ENCODE data around the gene TNS1. TPM values are rescaled to one million over a fixed set of nuclear protein-coding genes. Genes with fewer than 3 reads are reported as not detected.
"Not testable (repeated sequence)": the region's sequence is repeated elsewhere in the genome, so short reads cannot be mapped to it uniquely, and the experiment has no call there.

Gene TNS1
- 100 to 1,000 TPM in 1 of 2 donors, 10 to 100 TPM in 1; 20.6 to 164 TPM for total RNA-seq

- DNase-seq = no peak
- Histone ChIP-seq H3K4me1 (no peaks in the 10 kb centered on the region), H3K9ac (ENCODE audit: low read depth in 2 of 2, low read length in 2 of 2) (peak within 1 kb of the TSS in 1 of 2 donors; percentile 24), H3K36me3 (no peaks in the 10 kb centered on the region), H3K27ac (peak within 1 kb of the TSS; percentile 42), H3K9me3 (no peaks in the 10 kb centered on the region), H3K4me3 (peak within 1 kb of the TSS; percentile 20), H3K27me3 (no peaks in the 10 kb centered on the region)
- intact Hi-C loops (cut with DNase I) = no loop called here
- no peak for TF ChIP-seq CTCF (IDR thresholded peaks at IDR 0.05)
Observed at GRCh38 chr2:218002845-218003180, at the start of gene TNS1. Gene TNS1, minus strand, starts transcription at chr2:218002995. Its CDS starts 123 bp downstream, at chr2:218002872.

GRCh38 chr2:218051903-218052302 is 49.1 kb upstream of the TNS1 start:
- H3K27ac ChIP-seq = no peak overlapping the region
- H3K4me1 ChIP-seq = no peaks in the 10 kb centered on the region
- H3K36me3 ChIP-seq = no peaks in the 10 kb centered on the region
- no peak overlapping the region for H3K9ac ChIP-seq (ENCODE audit: low read depth in 2 of 2, low read length in 2 of 2)
- H3K4me3 ChIP-seq = no peak overlapping the region
- no peak for TF ChIP-seq CTCF (IDR thresholded peaks at IDR 0.05)
- no peak for DNase-seq
- intact Hi-C loops (cut with DNase I) = no loop called here
- no peaks in the 10 kb centered on the region for H3K9me3 ChIP-seq
- no peaks in the 10 kb centered on the region for H3K27me3 ChIP-seq

DNA sequence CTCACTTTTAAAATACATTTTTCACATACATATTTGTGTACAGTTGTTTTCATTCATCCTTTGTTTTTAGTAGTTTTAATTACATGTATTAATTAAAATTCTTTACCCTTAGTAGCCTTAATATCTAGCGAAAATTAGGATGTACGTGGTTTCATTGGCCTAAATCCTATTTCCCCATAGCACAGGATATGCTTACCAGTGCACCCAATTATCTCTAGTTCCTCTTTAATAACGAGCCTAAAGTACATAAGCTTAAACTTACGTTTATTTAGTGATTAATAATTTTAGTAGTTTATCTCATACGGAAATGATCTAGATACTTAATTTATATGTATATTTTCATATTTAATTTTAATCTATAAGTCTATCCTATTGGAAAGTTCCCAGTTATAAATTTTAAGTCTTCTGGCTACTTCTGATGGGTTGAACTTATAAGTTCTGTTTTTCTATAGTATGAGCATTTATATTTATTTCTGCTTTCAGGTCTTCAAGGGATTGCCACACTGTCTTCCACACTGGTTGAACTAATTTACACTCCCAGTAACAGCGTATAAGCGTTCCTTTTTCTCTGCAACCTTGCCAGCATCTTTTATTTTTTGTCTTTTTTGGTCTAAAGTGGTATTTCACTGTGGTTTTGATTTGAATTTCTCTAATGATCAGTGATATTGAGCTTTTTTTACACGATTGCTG is 44.9 kb upstream of the TNS1 start:
- Histone ChIP-seq H3K27me3 (no peaks in the 10 kb centered on the region), H3K4me1 (no peaks in the 10 kb centered on the region), H3K27ac (no peak overlapping the region), H3K36me3 (no peaks in the 10 kb centered on the region), H3K9ac (ENCODE audit: low read depth in 2 of 2, low read length in 2 of 2) (no peak overlapping the region), H3K4me3 (no peak overlapping the region), H3K9me3 (no peaks in the 10 kb centered on the region)
- TF ChIP-seq CTCF (IDR thresholded peaks at IDR 0.05) = no peak
- DNase-seq = no peak
- intact Hi-C loops (cut with DNase I) = no loop called here

DNA sequence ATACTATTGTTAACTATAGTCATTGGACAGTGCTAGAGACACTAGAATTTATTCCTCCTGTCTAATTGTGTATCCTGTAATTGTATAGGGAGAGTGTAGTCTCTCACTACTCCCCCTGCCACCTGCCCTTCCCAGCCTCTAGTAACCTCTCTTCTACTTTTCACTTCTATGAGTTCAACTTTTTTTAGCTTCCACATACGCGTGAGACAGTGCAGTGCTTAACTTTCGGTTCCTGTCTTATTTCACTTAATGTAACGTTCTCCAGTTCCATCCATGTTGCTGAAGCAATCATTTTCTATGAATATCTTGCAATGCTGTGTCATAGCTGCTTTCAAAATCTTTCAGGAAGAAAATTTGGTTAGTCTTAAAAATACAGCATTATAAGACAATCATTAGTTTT is 43.4 kb upstream of the TNS1 start:
- Histone ChIP-seq H3K9me3 (no peaks in the 10 kb centered on the region), H3K27me3 (no peaks in the 10 kb centered on the region), H3K27ac (no peak overlapping the region), H3K9ac (ENCODE audit: low read depth in 2 of 2, low read length in 2 of 2) (no peak overlapping the region), H3K4me3 (no peak overlapping the region), H3K36me3 (no peaks in the 10 kb centered on the region), H3K4me1 (no peaks in the 10 kb centered on the region)
- intact Hi-C loops (cut with DNase I) = no loop called here
- no peak for TF ChIP-seq CTCF (IDR thresholded peaks at IDR 0.05)
- no peak for DNase-seq

GRCh38 chr2:218044599-218044998 is 41.8 kb upstream of the TNS1 start:
- intact Hi-C loops (cut with DNase I); H3K4me1 ChIP-seq: not testable (repeated sequence)

GRCh38 chr2:218043701-218044109 is 40.9 kb upstream of the TNS1 start:
- intact Hi-C loops (cut with DNase I) = no loop called here
- no peak for DNase-seq
- no peak overlapping the region for H3K9ac ChIP-seq (ENCODE audit: low read depth in 2 of 2, low read length in 2 of 2)
- no peak overlapping the region for H3K4me3 ChIP-seq
- H3K27me3 ChIP-seq = no peaks in the 10 kb centered on the region
- no peaks in the 10 kb centered on the region for H3K36me3 ChIP-seq
- no peak overlapping the region for H3K27ac ChIP-seq
- no peaks in the 10 kb centered on the region for H3K4me1 ChIP-seq
- no peaks in the 10 kb centered on the region for H3K9me3 ChIP-seq
- TF ChIP-seq CTCF (IDR thresholded peaks at IDR 0.05) = no peak

More at GRCh38 chr2:218044599-218044998, 41.8 kb upstream of the TNS1 start:
- H3K4me3 ChIP-seq; H3K9ac ChIP-seq (ENCODE audit: low read depth in 2 of 2, low read length in 2 of 2); H3K27me3 ChIP-seq; H3K36me3 ChIP-seq; H3K9me3 ChIP-seq; H3K27ac ChIP-seq; DNase-seq: not testable (repeated sequence)

All from colonic mucosa (tissue), 4 donors.